GM20000 (cell line): ENCODE measurements around the gene ITPRID2.
A peak's percentile ranks its signal among the peaks of the same experiment; 100 is the strongest.

Source experiments
- DNase-seq: peaks from one replicate; pipeline ENCODE4 v3.0.0; 2012; ENCODE audit warnings: low spot score
- CTCF ChIP-seq: IDR thresholded peaks from 2 replicates; pipeline ENCODE4 v1.5.1; 2012; ENCODE audit warnings: mild to moderate bottlenecking, control low read depth; ENCODE audit errors: extremely low read depth, missing control alignments

The ITPRID2 gene

GRCh38 chr2:181970160-181970794 is 78.7 kb downstream of the ITPRID2 start:
- DNase-seq, result no peak
- TF ChIP-seq CTCF, result peak; percentile 5

- no peak for TF ChIP-seq CTCF
- no peak for DNase-seq
These were observed 79.5 kb downstream of the ITPRID2 start for GRCh38 chr2:181971032-181971431.

DNA sequence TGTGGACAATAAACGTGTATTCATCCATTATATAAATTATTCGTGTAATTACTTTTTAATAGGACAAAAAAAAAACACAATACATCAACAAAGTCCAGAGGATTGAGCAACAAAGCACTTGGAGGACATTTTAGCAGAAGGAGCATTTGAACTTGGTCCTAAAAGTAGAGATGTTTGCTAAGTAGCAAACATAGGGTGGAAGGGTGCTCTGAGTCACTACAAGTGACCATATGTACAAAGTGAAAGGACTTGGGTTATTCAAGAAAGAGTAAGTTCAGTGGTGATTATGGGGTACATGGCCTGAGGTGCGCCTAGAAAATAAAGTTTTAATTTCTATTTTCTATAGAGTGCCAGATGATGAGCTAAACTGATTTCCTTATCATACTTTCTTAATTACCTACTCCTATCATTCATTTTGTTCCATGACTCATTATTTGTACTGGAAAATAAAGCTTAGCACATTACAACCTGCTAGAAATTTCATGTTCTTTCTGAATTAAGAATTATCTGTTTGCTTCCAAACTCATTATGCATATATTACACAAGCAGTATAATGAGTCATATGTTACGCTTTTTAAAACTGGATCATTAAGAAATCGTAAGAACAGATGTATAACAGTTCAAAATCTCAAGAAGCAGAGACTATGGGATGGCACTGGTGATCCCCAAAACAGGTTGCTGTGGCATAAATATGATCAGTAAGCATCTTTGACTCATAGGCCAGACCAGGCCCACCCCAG is 81.1 kb downstream of the ITPRID2 start:
- TF ChIP-seq CTCF, result no peak
- no peak for DNase-seq

- TF ChIP-seq CTCF, result no peak
These were observed 81.7 kb downstream of the ITPRID2 start for GRCh38 chr2:181973171-181973783.

GRCh38 chr2:181977661-181978350 is 86.3 kb downstream of the ITPRID2 start:
- DNase-seq, result no peak
- no peak for TF ChIP-seq CTCF

More at GRCh38 chr2:181973171-181973783, 81.7 kb downstream of the ITPRID2 start:
- no peak for DNase-seq

- no peak for DNase-seq
- no peak for TF ChIP-seq CTCF
These were observed 87.0 kb downstream of the ITPRID2 start for GRCh38 chr2:181978351-181979150.
